ENCODE measurements around the gene TUBB4A.

Gene TUBB4A

GRCh38 chr19:6470173-6470572 lies 31.9 kb downstream of the TUBB4A start:
- H3K4me3 ChIP-seq (ENCODE audit: control insufficient read depth, low read depth, low read length): no peak overlapping the region
- no peak for DNase-seq (ENCODE audit: low read depth)
- no peak for TF ChIP-seq CTCF (IDR thresholded peaks at IDR 0.05; ENCODE audit: control insufficient read depth, insufficient read depth, low read depth, low read length, missing control alignments)

- H3K4me3 ChIP-seq (ENCODE audit: control insufficient read depth, low read depth, low read length): no peak overlapping the region
- no peak for DNase-seq (ENCODE audit: low read depth)
- no peak for TF ChIP-seq CTCF (IDR thresholded peaks at IDR 0.05; ENCODE audit: control insufficient read depth, insufficient read depth, low read depth, low read length, missing control alignments)
Measured at GRCh38 chr19:6467384-6467783, 34.7 kb downstream of the TUBB4A start.

- H3K4me3 ChIP-seq (ENCODE audit: control insufficient read depth, low read depth, low read length): no peak overlapping the region
- TF ChIP-seq CTCF (IDR thresholded peaks at IDR 0.05; ENCODE audit: control insufficient read depth, insufficient read depth, low read depth, low read length, missing control alignments): no peak
- DNase-seq (ENCODE audit: low read depth): no peak
Measured at GRCh38 chr19:6466526-6467248, 35.4 kb downstream of the TUBB4A start.

GRCh38 chr19:6465663-6466062 lies 36.4 kb downstream of the TUBB4A start:
- no peak for TF ChIP-seq CTCF (IDR thresholded peaks at IDR 0.05; ENCODE audit: control insufficient read depth, insufficient read depth, low read depth, low read length, missing control alignments)
- no peak overlapping the region for H3K4me3 ChIP-seq (ENCODE audit: control insufficient read depth, low read depth, low read length)
- DNase-seq (ENCODE audit: low read depth): no peak

- no peak overlapping the region for H3K4me3 ChIP-seq (ENCODE audit: control insufficient read depth, low read depth, low read length)
- DNase-seq (ENCODE audit: low read depth): no peak
- TF ChIP-seq CTCF (IDR thresholded peaks at IDR 0.05; ENCODE audit: control insufficient read depth, insufficient read depth, low read depth, low read length, missing control alignments): no peak
Measured at GRCh38 chr19:6465006-6465405, 37.1 kb downstream of the TUBB4A start.

GRCh38 chr19:6464070-6464873 lies 37.8 kb downstream of the TUBB4A start, which contains the start of gene CRB3:
TSS of gene CRB3 (plus strand) at chr19:6464271. CDS start at chr19:6464702, 431 bp downstream.
- DNase-seq (ENCODE audit: low read depth): no peak
- H3K4me3 ChIP-seq (ENCODE audit: control insufficient read depth, low read depth, low read length): no peak within 1 kb of the TSS

More at GRCh38 chr19:6464070-6464873, 37.8 kb downstream of the TUBB4A start, which contains the start of gene CRB3:
- TF ChIP-seq CTCF (IDR thresholded peaks at IDR 0.05; ENCODE audit: control insufficient read depth, insufficient read depth, low read depth, low read length, missing control alignments): no peak
